Measurements from ENCODE around the gene SAFB2.
A peak's percentile ranks its signal among the peaks of the same experiment; 100 is the strongest.

Gene SAFB2

GRCh38 chr19:5646703-5647102 is 24.1 kb upstream of the SAFB2 start:
- Mint-ChIP-seq H3K9me3 (no peaks in the 10 kb centered on the region), H3K4me1 (ENCODE audit: low read depth) (peaks cover under 1% of the 10 kb centered on the region), H3K27ac (peak overlapping the region; percentile 45), H3K27me3 (no peaks in the 10 kb centered on the region), H3K4me3 (no peak overlapping the region), H3K36me3 (ENCODE audit: low read depth) (peaks cover 81% of the 10 kb centered on the region)

DNA sequence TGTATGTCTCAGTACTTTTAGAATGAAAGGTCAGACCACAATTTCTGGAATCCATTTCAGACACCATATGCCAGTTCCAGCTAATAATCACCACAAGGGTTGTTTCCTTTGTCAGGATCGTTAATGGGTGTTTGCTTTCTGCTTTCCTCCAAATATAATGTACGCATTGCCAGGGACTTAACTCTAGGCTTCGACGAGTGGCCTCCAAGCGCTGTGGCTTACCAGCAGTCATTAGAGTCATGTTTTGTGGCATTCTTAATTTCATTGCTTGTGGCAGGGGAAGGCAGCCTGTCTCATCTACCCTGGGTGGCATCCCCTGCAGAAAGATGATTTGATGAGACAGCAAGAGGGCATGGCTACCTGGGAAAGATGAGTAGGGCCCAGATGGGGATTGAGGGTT is 22.8 kb upstream of the SAFB2 start:
- Mint-ChIP-seq H3K9me3 (no peaks in the 10 kb centered on the region), H3K4me1 (ENCODE audit: low read depth) (peaks cover 5% of the 10 kb centered on the region), H3K27me3 (no peaks in the 10 kb centered on the region), H3K36me3 (ENCODE audit: low read depth) (peaks cover 83% of the 10 kb centered on the region), H3K27ac (peak overlapping the region; percentile 5), H3K4me3 (no peak overlapping the region)

- Mint-ChIP-seq H3K27ac (no peak overlapping the region), H3K4me3 (no peak overlapping the region), H3K9me3 (no peaks in the 10 kb centered on the region), H3K36me3 (ENCODE audit: low read depth) (peaks cover 77% of the 10 kb centered on the region), H3K4me1 (ENCODE audit: low read depth) (peaks cover 5% of the 10 kb centered on the region), H3K27me3 (no peaks in the 10 kb centered on the region)
Measured at GRCh38 chr19:5644037-5644436, 21.5 kb upstream of the SAFB2 start.

DNA sequence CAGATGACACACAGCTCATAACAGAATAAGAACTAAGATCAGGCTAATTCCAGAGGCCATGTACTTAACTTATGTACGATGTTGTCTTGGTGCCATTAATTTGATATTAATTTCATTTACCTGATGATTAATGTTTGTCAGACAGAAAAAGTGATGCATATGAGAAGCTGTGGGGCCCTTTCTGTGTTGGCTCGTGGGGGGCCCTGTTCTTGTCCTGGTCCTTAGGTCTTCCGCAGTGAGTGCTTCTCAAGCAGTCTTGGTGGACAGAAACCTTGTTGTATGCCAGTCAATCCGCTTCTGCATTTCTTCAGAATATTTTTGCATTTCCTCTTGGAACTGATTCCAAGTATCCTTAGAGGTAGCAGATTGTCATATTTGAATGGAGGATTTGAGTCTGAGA is 20.5 kb upstream of the SAFB2 start:
- H3K36me3 Mint-ChIP-seq (ENCODE audit: low read depth), result peaks cover 71% of the 10 kb centered on the region
- H3K27ac Mint-ChIP-seq, result no peak overlapping the region
- peaks cover 5% of the 10 kb centered on the region for H3K4me1 Mint-ChIP-seq (ENCODE audit: low read depth)

GRCh38 chr19:5642204-5642603 is 19.6 kb upstream of the SAFB2 start:
- H3K27ac Mint-ChIP-seq, result peak overlapping the region; percentile 0
- no peaks in the 10 kb centered on the region for H3K27me3 Mint-ChIP-seq
- H3K4me3 Mint-ChIP-seq, result no peak overlapping the region
- peaks cover 5% of the 10 kb centered on the region for H3K4me1 Mint-ChIP-seq (ENCODE audit: low read depth)
- peaks cover 62% of the 10 kb centered on the region for H3K36me3 Mint-ChIP-seq (ENCODE audit: low read depth)
- no peaks in the 10 kb centered on the region for H3K9me3 Mint-ChIP-seq

More for the DNA sequence above, 20.5 kb upstream of the SAFB2 start:
- H3K27me3 Mint-ChIP-seq, result no peaks in the 10 kb centered on the region
- no peak overlapping the region for H3K4me3 Mint-ChIP-seq
- no peaks in the 10 kb centered on the region for H3K9me3 Mint-ChIP-seq

DNA sequence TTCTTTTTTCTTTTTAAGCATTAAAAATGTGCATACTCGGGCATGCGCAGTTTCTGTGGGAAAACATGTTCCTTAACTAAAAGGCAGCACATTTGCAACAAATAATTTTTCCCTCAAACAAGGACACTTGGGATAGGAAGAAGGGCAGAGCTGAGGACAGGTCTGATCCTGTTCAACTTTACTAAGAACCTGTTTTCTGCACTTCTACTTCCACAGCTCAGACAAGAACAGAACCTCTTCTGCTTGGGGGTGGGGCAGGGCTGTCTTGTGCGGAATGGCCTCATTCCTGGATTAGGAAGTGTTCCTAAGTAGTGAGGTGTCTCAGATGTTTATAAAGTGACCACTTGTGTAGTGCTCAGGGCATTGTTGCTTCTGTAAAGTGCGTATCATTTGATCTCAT is 18.6 kb upstream of the SAFB2 start:
- Mint-ChIP-seq H3K9me3 (no peaks in the 10 kb centered on the region), H3K36me3 (ENCODE audit: low read depth) (peaks cover 52% of the 10 kb centered on the region), H3K4me3 (no peak overlapping the region), H3K27ac (peak overlapping the region; percentile 37), H3K4me1 (ENCODE audit: low read depth) (peaks cover 5% of the 10 kb centered on the region), H3K27me3 (no peaks in the 10 kb centered on the region)

GRCh38 chr19:5637971-5638370 is 15.4 kb upstream of the SAFB2 start:
- peaks cover 29% of the 10 kb centered on the region for H3K4me1 Mint-ChIP-seq (ENCODE audit: low read depth)

GRCh38 chr19:5635427-5635826 is 12.9 kb upstream of the SAFB2 start:
- Mint-ChIP-seq H3K4me3 (no peak overlapping the region), H3K27ac (peak overlapping the region; percentile 59), H3K4me1 (ENCODE audit: low read depth) (peaks cover 43% of the 10 kb centered on the region), H3K36me3 (ENCODE audit: low read depth) (peaks cover 35% of the 10 kb centered on the region), H3K27me3 (no peaks in the 10 kb centered on the region), H3K9me3 (no peaks in the 10 kb centered on the region)

More at GRCh38 chr19:5637971-5638370, 15.4 kb upstream of the SAFB2 start:
- no peaks in the 10 kb centered on the region for H3K9me3 Mint-ChIP-seq
- peaks cover 34% of the 10 kb centered on the region for H3K36me3 Mint-ChIP-seq (ENCODE audit: low read depth)
- no peaks in the 10 kb centered on the region for H3K27me3 Mint-ChIP-seq
- no peak overlapping the region for H3K4me3 Mint-ChIP-seq
- no peak overlapping the region for H3K27ac Mint-ChIP-seq

GRCh38 chr19:5632657-5633056 is 10.1 kb upstream of the SAFB2 start:
- Mint-ChIP-seq H3K4me3 (no peak overlapping the region), H3K9me3 (no peaks in the 10 kb centered on the region), H3K4me1 (ENCODE audit: low read depth) (peaks cover 71% of the 10 kb centered on the region), H3K36me3 (ENCODE audit: low read depth) (peaks cover 56% of the 10 kb centered on the region), H3K27me3 (no peaks in the 10 kb centered on the region), H3K27ac (no peak overlapping the region)

- Mint-ChIP-seq H3K4me3 (no peak overlapping the region), H3K36me3 (ENCODE audit: low read depth) (peaks cover 60% of the 10 kb centered on the region)
Measured at GRCh38 chr19:5632241-5632612, 9.7 kb upstream of the SAFB2 start.

DNA sequence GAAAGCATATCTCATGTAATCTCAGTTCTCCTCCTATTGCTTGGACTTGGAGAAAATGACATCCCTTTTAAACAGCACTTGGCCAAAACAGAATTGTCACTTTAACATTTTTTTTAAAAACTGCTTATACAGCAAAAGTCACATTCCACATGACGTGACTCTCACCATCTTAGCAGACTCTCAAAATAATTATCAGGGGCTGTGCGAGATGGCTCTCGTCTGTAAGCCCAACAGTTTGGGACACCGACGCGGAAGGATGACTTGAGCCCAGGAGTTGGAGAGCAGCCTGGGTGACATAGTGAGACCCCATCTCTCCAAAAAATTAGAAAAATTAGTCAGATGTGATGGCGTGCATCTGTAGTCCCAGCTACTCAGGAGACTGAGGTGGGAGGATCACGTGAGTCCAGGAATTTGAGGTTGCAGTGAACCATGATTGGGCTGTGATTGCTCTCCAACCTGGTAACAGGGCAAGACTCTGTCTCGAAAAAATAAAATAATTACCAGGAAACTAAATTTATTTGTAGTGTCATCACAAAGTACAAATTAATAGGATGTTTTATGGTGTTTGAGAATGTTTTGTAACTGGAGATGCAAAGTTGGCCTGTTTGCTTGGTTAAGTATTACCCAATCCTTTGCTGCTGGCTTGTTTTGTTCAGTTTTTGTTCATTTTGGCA is 9.1 kb upstream of the SAFB2 start:
- no peaks in the 10 kb centered on the region for H3K9me3 Mint-ChIP-seq
- H3K27me3 Mint-ChIP-seq, result no peaks in the 10 kb centered on the region
- no peak overlapping the region for H3K4me3 Mint-ChIP-seq
- peaks cover 63% of the 10 kb centered on the region for H3K36me3 Mint-ChIP-seq (ENCODE audit: low read depth)
- H3K27ac Mint-ChIP-seq, result no peak overlapping the region
- peaks cover 79% of the 10 kb centered on the region for H3K4me1 Mint-ChIP-seq (ENCODE audit: low read depth)

More at GRCh38 chr19:5632241-5632612, 9.7 kb upstream of the SAFB2 start:
- Mint-ChIP-seq H3K9me3 (no peaks in the 10 kb centered on the region), H3K27me3 (no peaks in the 10 kb centered on the region), H3K4me1 (ENCODE audit: low read depth) (peaks cover 75% of the 10 kb centered on the region), H3K27ac (peak overlapping the region; percentile 18)

GRCh38 chr19:5628919-5629481 is 6.4 kb upstream of the SAFB2 start:
- H3K36me3 Mint-ChIP-seq (ENCODE audit: low read depth), result peaks cover 78% of the 10 kb centered on the region
- no peaks in the 10 kb centered on the region for H3K27me3 Mint-ChIP-seq
- H3K27ac Mint-ChIP-seq, result peak overlapping the region; percentile 72

DNA sequence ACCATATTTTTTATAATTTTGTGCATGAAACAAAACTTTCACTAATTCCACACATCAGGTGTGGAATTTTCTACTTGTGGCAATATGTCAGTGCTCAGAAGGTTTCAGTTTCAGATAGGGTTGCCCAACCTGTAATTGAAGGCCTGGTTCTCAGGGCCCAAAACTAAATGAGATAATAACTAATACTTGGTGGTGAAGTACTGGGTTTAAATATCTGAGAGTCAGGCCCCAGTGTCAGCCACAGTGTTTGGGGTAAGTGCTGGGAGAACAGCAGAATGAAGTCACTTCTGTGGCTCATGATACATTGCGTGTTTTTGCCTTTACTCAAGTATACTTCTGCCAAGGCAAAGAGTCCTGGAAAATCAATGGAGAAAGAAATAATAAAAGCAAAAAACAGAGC is 5.9 kb upstream of the SAFB2 start:
- Mint-ChIP-seq H3K27me3 (no peaks in the 10 kb centered on the region), H3K36me3 (ENCODE audit: low read depth) (peaks cover 83% of the 10 kb centered on the region), H3K27ac (peak overlapping the region; percentile 72), H3K9me3 (no peaks in the 10 kb centered on the region), H3K4me1 (ENCODE audit: low read depth) (peaks cover 82% of the 10 kb centered on the region), H3K4me3 (peak overlapping the region; percentile 62)

More at GRCh38 chr19:5628919-5629481, 6.4 kb upstream of the SAFB2 start:
- Mint-ChIP-seq H3K4me3 (peak overlapping the region; percentile 62), H3K9me3 (no peaks in the 10 kb centered on the region), H3K4me1 (ENCODE audit: low read depth) (peaks cover 85% of the 10 kb centered on the region)

GRCh38 chr19:5627395-5627904 is 4.9 kb upstream of the SAFB2 start:
- Mint-ChIP-seq H3K4me3 (peak overlapping the region; percentile 61), H3K27me3 (no peaks in the 10 kb centered on the region), H3K27ac (peak overlapping the region; percentile 83), H3K4me1 (ENCODE audit: low read depth) (peaks cover 85% of the 10 kb centered on the region), H3K36me3 (ENCODE audit: low read depth) (peaks cover 83% of the 10 kb centered on the region), H3K9me3 (no peaks in the 10 kb centered on the region)

- Mint-ChIP-seq H3K27ac (peak overlapping the region; percentile 92), H3K4me1 (ENCODE audit: low read depth) (peaks cover 77% of the 10 kb centered on the region), H3K36me3 (ENCODE audit: low read depth) (peaks cover 79% of the 10 kb centered on the region), H3K9me3 (no peaks in the 10 kb centered on the region), H3K27me3 (no peaks in the 10 kb centered on the region), H3K4me3 (peak overlapping the region; percentile 100)
Measured at GRCh38 chr19:5625641-5626040, 3.1 kb upstream of the SAFB2 start.
